Measurements from ENCODE around the gene EEF1G.

DNA sequence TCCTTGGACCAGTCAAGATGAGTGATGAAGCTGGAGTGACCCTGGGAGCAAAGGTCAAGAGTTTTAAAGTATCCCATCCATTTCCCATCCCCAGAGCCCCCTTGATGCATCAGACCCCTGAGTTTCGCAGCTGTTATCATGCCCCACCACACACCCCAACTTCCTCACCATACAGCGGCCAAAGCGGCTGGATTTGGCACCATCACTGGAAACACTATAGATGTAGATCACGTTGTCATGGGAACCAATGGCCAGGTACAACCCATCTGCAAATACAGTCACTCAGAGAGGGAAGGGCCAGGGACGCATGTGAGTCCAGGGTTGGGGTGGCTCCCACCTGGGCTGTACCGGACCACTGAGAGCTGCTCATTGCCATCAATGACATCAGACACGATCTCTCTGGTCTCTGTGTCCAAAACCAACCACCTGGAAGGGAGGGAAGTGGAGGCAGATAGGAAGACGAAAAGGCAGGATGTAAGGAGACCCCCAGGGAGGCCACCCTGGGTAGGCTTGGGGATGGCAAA lies 30.1 kb upstream of the EEF1G start:
- TF ChIP-seq RAD21 (IDR thresholded peaks at IDR 0.05; ENCODE audit: low read depth) (no peak), YY1 (IDR thresholded peaks at IDR 0.05; ENCODE audit: low read depth) (no peak), TAF1 (IDR thresholded peaks at IDR 0.05; ENCODE audit: low read depth) (no peak), EP300 (IDR thresholded peaks at IDR 0.05; ENCODE audit: borderline replicate concordance) (no peak), TCF12 (IDR thresholded peaks at IDR 0.05; ENCODE audit: low read depth) (no peak), CREB1 (IDR thresholded peaks at IDR 0.05; ENCODE audit: low read depth) (no peak), CEBPB (IDR thresholded peaks at IDR 0.05) (no peak), TEAD4 (IDR thresholded peaks at IDR 0.05) (no peak), NFIC (IDR thresholded peaks at IDR 0.05) (no peak), EGR1 (IDR thresholded peaks at IDR 0.05) (no peak)
- TF ChIP-seq, protein P1, sequence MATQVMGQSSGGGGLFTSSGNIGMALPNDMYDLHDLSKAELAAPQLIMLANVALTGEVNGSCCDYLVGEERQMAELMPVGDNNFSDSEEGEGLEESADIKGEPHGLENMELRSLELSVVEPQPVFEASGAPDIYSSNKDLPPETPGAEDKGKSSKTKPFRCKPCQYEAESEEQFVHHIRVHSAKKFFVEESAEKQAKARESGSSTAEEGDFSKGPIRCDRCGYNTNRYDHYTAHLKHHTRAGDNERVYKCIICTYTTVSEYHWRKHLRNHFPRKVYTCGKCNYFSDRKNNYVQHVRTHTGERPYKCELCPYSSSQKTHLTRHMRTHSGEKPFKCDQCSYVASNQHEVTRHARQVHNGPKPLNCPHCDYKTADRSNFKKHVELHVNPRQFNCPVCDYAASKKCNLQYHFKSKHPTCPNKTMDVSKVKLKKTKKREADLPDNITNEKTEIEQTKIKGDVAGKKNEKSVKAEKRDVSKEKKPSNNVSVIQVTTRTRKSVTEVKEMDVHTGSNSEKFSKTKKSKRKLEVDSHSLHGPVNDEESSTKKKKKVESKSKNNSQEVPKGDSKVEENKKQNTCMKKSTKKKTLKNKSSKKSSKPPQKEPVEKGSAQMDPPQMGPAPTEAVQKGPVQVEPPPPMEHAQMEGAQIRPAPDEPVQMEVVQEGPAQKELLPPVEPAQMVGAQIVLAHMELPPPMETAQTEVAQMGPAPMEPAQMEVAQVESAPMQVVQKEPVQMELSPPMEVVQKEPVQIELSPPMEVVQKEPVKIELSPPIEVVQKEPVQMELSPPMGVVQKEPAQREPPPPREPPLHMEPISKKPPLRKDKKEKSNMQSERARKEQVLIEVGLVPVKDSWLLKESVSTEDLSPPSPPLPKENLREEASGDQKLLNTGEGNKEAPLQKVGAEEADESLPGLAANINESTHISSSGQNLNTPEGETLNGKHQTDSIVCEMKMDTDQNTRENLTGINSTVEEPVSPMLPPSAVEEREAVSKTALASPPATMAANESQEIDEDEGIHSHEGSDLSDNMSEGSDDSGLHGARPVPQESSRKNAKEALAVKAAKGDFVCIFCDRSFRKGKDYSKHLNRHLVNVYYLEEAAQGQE (IDR thresholded peaks at IDR 0.05; ENCODE audit: low read depth) = no peak
- TF ChIP-seq, protein P2, sequence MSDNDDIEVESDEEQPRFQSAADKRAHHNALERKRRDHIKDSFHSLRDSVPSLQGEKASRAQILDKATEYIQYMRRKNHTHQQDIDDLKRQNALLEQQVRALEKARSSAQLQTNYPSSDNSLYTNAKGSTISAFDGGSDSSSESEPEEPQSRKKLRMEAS (IDR thresholded peaks at IDR 0.05) = no peak

All from Ishikawa (cell line).